SK-N-SH (cell line): ENCODE measurements around the gene QTRT2.

ENCODE experiments used
- CTCF ChIP-seq: fragments of 200-600 bp; sonication (generic); IDR thresholded peaks from 2 replicates; pipeline ENCODE4 v1.6.1; 2017; ENCODE audit warnings: antibody characterized with exemption, mild to moderate bottlenecking, moderate library complexity
- ELF1 ChIP-seq: IDR thresholded peaks from 2 replicates; pipeline ENCODE4 v1.4.0; 2012
- EP300 ChIP-seq, 2 experiments: IDR thresholded peaks; 2 replicates each; pipeline versions ENCODE4 v1.4.0 to v1.6.1; 2012; ENCODE audit warnings: borderline replicate concordance in 1 of 2, low read depth in 1 of 2, low read length in 1 of 2
- GABPA ChIP-seq: IDR thresholded peaks from 2 replicates; pipeline ENCODE4 v1.4.0; 2012; ENCODE audit warnings: low read depth, mild to moderate bottlenecking
- GATA2 ChIP-seq: sonication (generic); formaldehyde crosslinking; IDR thresholded peaks from 2 replicates; pipeline ENCODE4 v1.5.0; 2020; ENCODE audit warnings: mild to moderate bottlenecking, missing genetic modification reagents
- JUND ChIP-seq: IDR thresholded peaks from 2 replicates; pipeline ENCODE4 v1.4.0; 2012
- MAX ChIP-seq: IDR thresholded peaks from 2 replicates; pipeline ENCODE4 v1.4.0; 2012; ENCODE audit warnings: low read depth
- MEF2A ChIP-seq: IDR thresholded peaks from 2 replicates; pipeline ENCODE4 v1.4.0; 2012; ENCODE audit warnings: low read depth, borderline replicate concordance
- NRF1 ChIP-seq: IDR thresholded peaks from 2 replicates; pipeline ENCODE4 v1.6.1; 2012; ENCODE audit warnings: low read depth, mild to moderate bottlenecking, low read length
- RAD21 ChIP-seq: IDR thresholded peaks from 2 replicates; pipeline ENCODE4 v1.6.1; 2012; ENCODE audit warnings: mild to moderate bottlenecking, low read length
- SIN3A ChIP-seq: IDR thresholded peaks from 2 replicates; pipeline ENCODE4 v1.6.1; 2012; ENCODE audit warnings: low read depth, mild to moderate bottlenecking, low read length, moderate library complexity, borderline replicate concordance
- TAF1 ChIP-seq: IDR thresholded peaks from 2 replicates; pipeline ENCODE4 v1.6.1; 2012; ENCODE audit warnings: low read depth, mild to moderate bottlenecking, low read length, moderate library complexity, borderline replicate concordance
- TF ChIP-seq, protein P1 (sequence below): IDR thresholded peaks from 2 replicates; pipeline ENCODE4 v1.6.1; 2012; ENCODE audit warnings: mild to moderate bottlenecking, low read depth, low read length, moderate library complexity

- TF ChIP-seq GATA2 (CRISPR knock-in tag) (no peak), JUND (no peak), ELF1 (no peak), CTCF (no peak), MEF2A (no peak), MAX (no peak), NRF1 (no peak), EP300 (IDR thresholded peaks at IDR 0.05; ENCODE audit: borderline replicate concordance in 1 of 2, low read depth in 1 of 2, low read length in 1 of 2) (no peak), TAF1 (no peak), RAD21 (no peak), GABPA (no peak), SIN3A (no peak)
- TF ChIP-seq, protein P1, sequence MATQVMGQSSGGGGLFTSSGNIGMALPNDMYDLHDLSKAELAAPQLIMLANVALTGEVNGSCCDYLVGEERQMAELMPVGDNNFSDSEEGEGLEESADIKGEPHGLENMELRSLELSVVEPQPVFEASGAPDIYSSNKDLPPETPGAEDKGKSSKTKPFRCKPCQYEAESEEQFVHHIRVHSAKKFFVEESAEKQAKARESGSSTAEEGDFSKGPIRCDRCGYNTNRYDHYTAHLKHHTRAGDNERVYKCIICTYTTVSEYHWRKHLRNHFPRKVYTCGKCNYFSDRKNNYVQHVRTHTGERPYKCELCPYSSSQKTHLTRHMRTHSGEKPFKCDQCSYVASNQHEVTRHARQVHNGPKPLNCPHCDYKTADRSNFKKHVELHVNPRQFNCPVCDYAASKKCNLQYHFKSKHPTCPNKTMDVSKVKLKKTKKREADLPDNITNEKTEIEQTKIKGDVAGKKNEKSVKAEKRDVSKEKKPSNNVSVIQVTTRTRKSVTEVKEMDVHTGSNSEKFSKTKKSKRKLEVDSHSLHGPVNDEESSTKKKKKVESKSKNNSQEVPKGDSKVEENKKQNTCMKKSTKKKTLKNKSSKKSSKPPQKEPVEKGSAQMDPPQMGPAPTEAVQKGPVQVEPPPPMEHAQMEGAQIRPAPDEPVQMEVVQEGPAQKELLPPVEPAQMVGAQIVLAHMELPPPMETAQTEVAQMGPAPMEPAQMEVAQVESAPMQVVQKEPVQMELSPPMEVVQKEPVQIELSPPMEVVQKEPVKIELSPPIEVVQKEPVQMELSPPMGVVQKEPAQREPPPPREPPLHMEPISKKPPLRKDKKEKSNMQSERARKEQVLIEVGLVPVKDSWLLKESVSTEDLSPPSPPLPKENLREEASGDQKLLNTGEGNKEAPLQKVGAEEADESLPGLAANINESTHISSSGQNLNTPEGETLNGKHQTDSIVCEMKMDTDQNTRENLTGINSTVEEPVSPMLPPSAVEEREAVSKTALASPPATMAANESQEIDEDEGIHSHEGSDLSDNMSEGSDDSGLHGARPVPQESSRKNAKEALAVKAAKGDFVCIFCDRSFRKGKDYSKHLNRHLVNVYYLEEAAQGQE = no peak
Measured at GRCh38 chr3:114095796-114096195, 39.3 kb downstream of the QTRT2 start.
